Measurements from ENCODE around the gene SHROOM3. TPM values are rescaled to one million over a fixed set of nuclear protein-coding genes. Genes with fewer than 3 reads are reported as not detected.
"Not testable (repeated sequence)": the region's sequence is repeated elsewhere in the genome, so short reads cannot be mapped to it uniquely, and the experiment has no call there.

The SHROOM3 gene
- total RNA-seq, 4 donors from 2014 or later = 44.4 to 101 (median 88.5) TPM

DNA sequence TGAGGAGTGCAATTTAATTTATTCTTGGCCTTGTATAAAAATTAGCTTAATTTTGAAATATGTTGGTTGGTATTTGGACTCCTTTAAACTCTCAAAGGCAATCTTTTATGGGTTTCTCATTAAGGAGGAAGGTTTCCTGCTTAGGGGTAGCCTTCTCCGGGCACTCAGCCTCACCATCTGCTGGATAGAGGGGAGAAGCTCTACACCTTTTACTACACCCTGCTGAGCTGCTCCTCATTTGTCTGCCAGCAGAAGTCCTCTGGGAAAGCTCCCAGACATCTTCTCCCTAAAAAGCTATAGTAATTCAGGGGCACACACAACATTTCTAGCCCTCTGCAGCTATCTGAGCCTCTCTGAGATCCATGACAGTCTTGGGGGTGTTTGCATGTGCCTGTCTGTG is 283.8 kb downstream of the SHROOM3 start:
- no peak overlapping the region for H3K4me3 ChIP-seq
- 82% methylated on average over 1 of the region's 1 CpG for WGBS
- no peaks in the 10 kb centered on the region for H3K9me3 ChIP-seq
- H3K27ac ChIP-seq (replicated peaks in 1 of 4) = peak overlapping the region in 3 of 4 donors; percentile 28 to 45 (median 32)
- no peaks in the 10 kb centered on the region for H3K27me3 ChIP-seq
- no peaks in the 10 kb centered on the region for H3K36me3 ChIP-seq
- no peak for TF ChIP-seq POLR2A (IDR thresholded peaks at IDR 0.05; ENCODE audit: low read depth)
- TF ChIP-seq POLR2AphosphoS5 (IDR thresholded peaks at IDR 0.05) = no peak
- peak in 1 of 3 experiments; percentile 14 for TF ChIP-seq CTCF (IDR thresholded peaks at IDR 0.05)
- TF ChIP-seq EP300 (IDR thresholded peaks at IDR 0.05) = no peak
- no peak for DNase-seq (ENCODE audit: extremely low spot score)
- intact Hi-C loops (cut with DNase I) = no loop called here
- H3K4me1 ChIP-seq = peaks cover 6 to 69% (median 46%) of the 10 kb centered on the region in 4 donors

DNA sequence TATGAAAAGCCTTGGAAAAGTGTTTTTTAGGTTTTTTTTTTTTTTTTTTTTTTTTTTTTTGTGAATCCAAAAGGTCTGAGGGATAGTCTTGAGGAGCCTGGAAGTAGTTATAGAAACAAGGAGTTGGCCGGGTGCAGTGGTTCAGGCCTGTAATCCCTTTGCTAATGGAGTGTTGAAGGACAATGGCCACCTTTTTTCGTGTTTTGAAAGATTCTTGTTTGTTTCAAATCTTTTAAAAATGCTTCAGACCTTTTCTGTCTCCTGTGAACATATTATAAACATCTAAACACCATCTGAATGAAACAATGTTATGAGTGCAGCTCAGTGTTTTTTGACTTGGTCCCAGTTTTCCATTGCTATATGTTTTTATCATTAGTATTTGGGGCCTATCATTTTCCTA is 285.1 kb downstream of the SHROOM3 start:
- intact Hi-C loops (cut with DNase I) = no loop called here
- WGBS = 60% methylated on average over 2 of the region's 2 CpGs
- peak overlapping the region in 1 of 4 donors; percentile 3 for H3K27ac ChIP-seq (replicated peaks in 1 of 4)
- H3K27me3 ChIP-seq = no peaks in the 10 kb centered on the region
- H3K4me1 ChIP-seq = peaks cover 6 to 68% (median 52%) of the 10 kb centered on the region in 4 donors
- no peaks in the 10 kb centered on the region for H3K9me3 ChIP-seq
- no peaks in the 10 kb centered on the region for H3K36me3 ChIP-seq
- TF ChIP-seq POLR2AphosphoS5 (IDR thresholded peaks at IDR 0.05) = no peak
- no peak for TF ChIP-seq POLR2A (IDR thresholded peaks at IDR 0.05; ENCODE audit: low read depth)
- no peak overlapping the region for H3K4me3 ChIP-seq
- no peak for DNase-seq (ENCODE audit: extremely low spot score)

DNA sequence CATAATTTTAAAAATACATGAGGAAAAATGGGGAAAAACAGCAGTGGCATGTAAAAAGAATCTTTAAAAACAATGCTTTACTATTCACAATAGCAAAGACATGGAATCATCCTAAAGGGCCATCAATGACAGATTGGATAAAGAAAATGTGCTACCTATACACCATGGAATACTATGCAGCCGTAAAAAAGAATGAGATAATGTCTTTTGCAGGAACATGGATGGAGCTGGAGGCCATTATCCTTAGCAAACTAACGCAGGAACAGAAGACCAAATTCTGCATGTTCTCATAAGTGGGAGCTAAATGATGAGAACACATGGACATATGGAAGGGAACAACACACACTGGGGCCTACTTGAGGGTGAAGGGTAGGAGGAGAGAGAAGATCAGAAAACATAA is 287.1 kb downstream of the SHROOM3 start:
- DNase-seq (ENCODE audit: extremely low spot score); H3K36me3 ChIP-seq; H3K27me3 ChIP-seq; intact Hi-C loops (cut with DNase I); H3K9me3 ChIP-seq; H3K27ac ChIP-seq (replicated peaks in 1 of 4); H3K4me3 ChIP-seq: not testable (repeated sequence)
- peaks cover 6 to 52% (median 42%) of the 10 kb centered on the region in 4 donors for H3K4me1 ChIP-seq
- 96% methylated on average over 2 of the region's 2 CpGs for WGBS

DNA sequence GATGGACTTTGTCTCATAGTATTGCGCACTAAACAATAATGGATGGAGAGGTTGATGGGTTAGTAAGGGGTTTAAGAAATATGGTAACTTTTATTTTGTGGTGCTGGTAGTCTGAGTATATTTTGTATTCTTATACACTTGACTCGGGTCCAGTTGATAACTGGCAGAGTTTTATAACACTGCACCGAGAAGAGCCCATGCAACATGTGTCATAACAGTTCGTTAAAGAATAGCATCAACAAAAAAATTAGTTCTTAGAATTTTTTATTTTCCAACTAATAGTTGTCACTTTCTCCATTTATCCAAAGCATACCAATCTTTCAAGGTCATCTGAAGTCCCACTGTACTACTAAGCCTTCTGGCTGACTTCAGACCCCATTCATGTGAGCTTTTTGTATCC is 287.8 kb downstream of the SHROOM3 start:
- WGBS = 87% methylated on average over 4 of the region's 4 CpGs
- Histone ChIP-seq H3K27me3 (no peaks in the 10 kb centered on the region), H3K4me3 (no peak overlapping the region), H3K27ac (replicated peaks in 1 of 4) (peak overlapping the region in 2 of 4 donors; percentile 23 to 60), H3K4me1 (peaks cover 6 to 50% (median 39%) of the 10 kb centered on the region in 4 donors), H3K9me3 (no peaks in the 10 kb centered on the region), H3K36me3 (no peaks in the 10 kb centered on the region)
- no peak for TF ChIP-seq POLR2AphosphoS5 (IDR thresholded peaks at IDR 0.05)
- TF ChIP-seq CTCF (IDR thresholded peaks at IDR 0.05) = no peak
- no peak for TF ChIP-seq EP300 (IDR thresholded peaks at IDR 0.05)
- TF ChIP-seq POLR2A (IDR thresholded peaks at IDR 0.05; ENCODE audit: low read depth) = no peak
- DNase-seq (ENCODE audit: extremely low spot score) = no peak
- intact Hi-C loops (cut with DNase I) = no loop called here

GRCh38 chr4:76723373-76723772 is 288.3 kb downstream of the SHROOM3 start:
- H3K36me3 ChIP-seq = no peaks in the 10 kb centered on the region
- intact Hi-C loops (cut with DNase I) = no loop called here
- no peaks in the 10 kb centered on the region for H3K9me3 ChIP-seq
- H3K4me1 ChIP-seq = peaks cover 6 to 44% (median 33%) of the 10 kb centered on the region in 4 donors
- H3K27me3 ChIP-seq = no peaks in the 10 kb centered on the region
- TF ChIP-seq EP300 (IDR thresholded peaks at IDR 0.05) = no peak
- TF ChIP-seq POLR2AphosphoS5 (IDR thresholded peaks at IDR 0.05) = no peak
- no peak for TF ChIP-seq POLR2A (IDR thresholded peaks at IDR 0.05; ENCODE audit: low read depth)
- no peak for TF ChIP-seq CTCF (IDR thresholded peaks at IDR 0.05)
- H3K27ac ChIP-seq (replicated peaks in 1 of 4) = peak overlapping the region in 3 of 4 donors; percentile 23 to 60 (median 28)
- H3K4me3 ChIP-seq = no peak overlapping the region
- no peak for DNase-seq (ENCODE audit: extremely low spot score)

GRCh38 chr4:76723924-76724323 is 288.9 kb downstream of the SHROOM3 start:
- Histone ChIP-seq H3K27ac (replicated peaks in 1 of 4) (peak overlapping the region in 3 of 4 donors; percentile 23 to 60 (median 28)), H3K36me3 (no peaks in the 10 kb centered on the region), H3K4me3 (no peak overlapping the region), H3K4me1 (peaks cover 6 to 39% (median 28%) of the 10 kb centered on the region in 4 donors), H3K27me3 (no peaks in the 10 kb centered on the region), H3K9me3 (no peaks in the 10 kb centered on the region)
- WGBS = 36% methylated on average over 2 of the region's 2 CpGs
- intact Hi-C loops (cut with DNase I) = no loop called here
- DNase-seq (ENCODE audit: extremely low spot score) = no peak
- no peak for TF ChIP-seq POLR2AphosphoS5 (IDR thresholded peaks at IDR 0.05)
- no peak for TF ChIP-seq CTCF (IDR thresholded peaks at IDR 0.05)
- no peak for TF ChIP-seq POLR2A (IDR thresholded peaks at IDR 0.05; ENCODE audit: low read depth)
- TF ChIP-seq EP300 (IDR thresholded peaks at IDR 0.05) = no peak

All from esophagus muscularis mucosa (tissue), 4 donors.